Measurements from ENCODE around the gene APMAP. TPM values are rescaled to one million over a fixed set of nuclear protein-coding genes. Genes with fewer than 3 reads are reported as not detected.
A peak's percentile ranks its signal among the peaks of the same experiment; 100 is the strongest.

APMAP gene
- total RNA-seq, 1 experiment from 2014 or later = 67.8 TPM

GRCh38 chr20:24980291-24981053, 12.1 kb downstream of the APMAP start:
- Histone ChIP-seq H2AK5ac (ENCODE audit: insufficient read length, low read length) (no peak overlapping the region), H4K8ac (replicated peaks; ENCODE audit: insufficient read length, low read depth, low read length) (no peak overlapping the region), H2BK12ac (ENCODE audit: insufficient read length, low read depth, low read length) (no peak overlapping the region), H3K14ac (ENCODE audit: insufficient read depth, low read length) (no peak overlapping the region), H3K4me2 (ENCODE audit: insufficient read depth, insufficient read length, low read length) (no peak overlapping the region), H3K27ac (ENCODE audit: insufficient read length, low read depth, low read length) (no peak overlapping the region), H2BK120ac (ENCODE audit: low read depth, low read length, poor library complexity, severe bottlenecking) (no peak overlapping the region), H2BK15ac (ENCODE audit: low read depth, low read length) (no peak overlapping the region), H4K91ac (ENCODE audit: insufficient read length, low read depth, low read length) (no peak overlapping the region), H2BK20ac (ENCODE audit: low read depth, low read length, poor library complexity, severe bottlenecking) (no peak overlapping the region), H3K9me3 (ENCODE audit: control insufficient read depth, low read depth, low read length) (peaks cover 21% of the 10 kb centered on the region), H2BK5ac (ENCODE audit: insufficient read length, low read length) (no peak overlapping the region), H3K56ac (ENCODE audit: insufficient read length, low read depth, low read length) (no peak overlapping the region), H3K27me3 (ENCODE audit: insufficient read depth, low read length) (no peaks in the 10 kb centered on the region), H3K4ac (ENCODE audit: low read depth, low read length) (no peak overlapping the region), H3K23me2 (ENCODE audit: insufficient read length, low read depth, low read length, poor library complexity, severe bottlenecking) (no peaks in the 10 kb centered on the region), H3K18ac (ENCODE audit: insufficient read length, low read depth, low read length) (no peak overlapping the region), H4K5ac (ENCODE audit: insufficient read length, low read depth, low read length) (no peak overlapping the region), H3K79me1 (ENCODE audit: insufficient read depth, low read depth, low read length, poor library complexity, severe bottlenecking) (peaks cover 7% of the 10 kb centered on the region), H2AFZ (ENCODE audit: low read length) (no peak overlapping the region), H3K9ac (ENCODE audit: extremely low read depth, insufficient read length, low read length) (no peak overlapping the region), H4K20me1 (ENCODE audit: control insufficient read depth, insufficient read depth, insufficient read length) (no peaks in the 10 kb centered on the region), H3K23ac (ENCODE audit: insufficient read length, low read depth, low read length) (no peak overlapping the region), H3T11ph (ENCODE audit: low read length) (no peak overlapping the region), H3K4me1 (ENCODE audit: insufficient read depth, low read length) (no peaks in the 10 kb centered on the region), H3K79me2 (ENCODE audit: insufficient read depth, low read length) (no peaks in the 10 kb centered on the region; the same call in 1 of the 2 replicates)
- Mint-ChIP-seq H3K27me3 (ENCODE audit: low read depth) (no peaks in the 10 kb centered on the region; the same call in 1 of the 2 replicates), H3K9me3 (peaks cover 20 to 30% of the 10 kb centered on the region in 2 experiments), H3K36me3 (ENCODE audit: insufficient read depth in 1 of 3, low read depth in 3 of 3) (peaks cover 72 to 82% (median 78%) of the 10 kb centered on the region in 3 experiments), H3K27ac (peak overlapping the region in 1 of 3 experiments; percentile 23; a peak in 1 of 7 replicates), H3K4me1 (no peaks in the 10 kb centered on the region), H3K4me3 (no peak overlapping the region)
- no peak for TF ChIP-seq CTCF (conservative IDR thresholded peaks at IDR 0.05)
- peak; percentile 5 for DNase-seq
- WGBS (ENCODE audit: extremely low coverage, insufficient read length, low lambda C conversion rate) = no CpG with 5 or more reads among the region's 34 CpGs
